Neural cell (in vitro differentiated cells): ENCODE measurements around the gene MACF1. TPM values are rescaled to one million over a fixed set of nuclear protein-coding genes. Genes with fewer than 3 reads are reported as not detected.

ENCODE experiments used
- H2AFZ ChIP-seq: fragments of 200-600, 300-800 bp; sonication (generic), shearing (Covaris generic); 2 replicates; pipeline ENCODE4 v1.6.0; 2014; ENCODE audit warnings: low read depth, mild to moderate bottlenecking, antibody characterized with exemption, low read length, moderate library complexity
- H3F3A ChIP-seq: fragments of 200-600 bp; shearing (Covaris generic); 2 replicates; pipeline ENCODE4 v1.6.1; 2016; ENCODE audit warnings: mild to moderate bottlenecking, moderate library complexity, mixed read lengths, antibody characterized with exemption, low read length; ENCODE audit not compliant: insufficient read depth, poor library complexity, severe bottlenecking
- H3K27ac ChIP-seq: fragments of 200-600, 300-800 bp; sonication (generic), shearing (Covaris generic); 2 replicates; pipeline ENCODE4 v1.5.1; 2014; ENCODE audit warnings: mild to moderate bottlenecking, low read length, moderate library complexity
- H3K27me3 ChIP-seq: fragments of 300-800, 200-600 bp; sonication (generic), shearing (Covaris generic); 2 replicates; pipeline ENCODE4 v1.6.0; 2014; ENCODE audit warnings: mild to moderate bottlenecking, low read depth, low read length, moderate library complexity; ENCODE audit not compliant: insufficient read depth
- H3K36me3 ChIP-seq: fragments of 300-800, 200-600 bp; sonication (generic), shearing (Covaris generic); 2 replicates; pipeline ENCODE4 v1.5.1; 2014; ENCODE audit warnings: mild to moderate bottlenecking, antibody characterized with exemption, low read length, moderate library complexity; ENCODE audit not compliant: insufficient read depth
- H3K4me2 ChIP-seq: fragments of 300-800, 200-600 bp; sonication (generic), shearing (Covaris generic); 2 replicates; pipeline ENCODE4 v1.6.0; 2014; ENCODE audit warnings: mild to moderate bottlenecking, low read length
- H3K4me3 ChIP-seq: fragments of 300-800, 200-600 bp; sonication (generic), shearing (Covaris generic); 2 replicates; pipeline ENCODE4 v1.5.1; 2014; ENCODE audit warnings: mild to moderate bottlenecking, low read length, moderate library complexity
- H3K79me2 ChIP-seq: fragments of 200-600 bp; shearing (Covaris generic); replicated peaks from 2 replicates; pipeline ENCODE4 v1.6.0; 2014; ENCODE audit warnings: mild to moderate bottlenecking, low read length, moderate library complexity; ENCODE audit not compliant: insufficient read depth
- H3K9ac ChIP-seq: fragments of 300-800, 200-600 bp; sonication (generic), shearing (Covaris generic); 2 replicates; pipeline ENCODE4 v1.6.1; 2016; ENCODE audit warnings: mild to moderate bottlenecking, low read length, mixed read lengths
- H3K9me2 ChIP-seq: fragments of 200-600 bp; shearing (Covaris generic); 2 replicates; pipeline ENCODE4 v1.6.1; 2016; ENCODE audit warnings: mild to moderate bottlenecking, low read length, mixed read lengths; ENCODE audit not compliant: insufficient read depth
- H3K9me3 ChIP-seq: fragments of 200-600, 300-800 bp; sonication (generic), shearing (Covaris generic); 2 replicates; pipeline ENCODE4 v1.6.1; 2016; ENCODE audit warnings: mild to moderate bottlenecking, mixed run types, low read length, moderate library complexity, mixed read lengths
- H4K20me1 ChIP-seq: fragments of 200-600 bp; shearing (Covaris generic); 2 replicates; pipeline ENCODE4 v1.6.1; 2016; ENCODE audit warnings: mild to moderate bottlenecking, mixed run types; ENCODE audit not compliant: insufficient read depth
- EP300 ChIP-seq: fragments of 450-650 bp; conservative IDR thresholded peaks from 2 replicates; pipeline ENCODE4 v1.6.1; 2014; ENCODE audit warnings: antibody characterized with exemption, mild to moderate bottlenecking, moderate library complexity; ENCODE audit not compliant: poor library complexity, severe bottlenecking
- EZH2 ChIP-seq: fragments of 200-600, 300-800 bp; shearing (Covaris generic), sonication (generic); IDR thresholded peaks from 2 replicates; pipeline ENCODE4 v1.6.1; 2014; ENCODE audit warnings: antibody characterized with exemption, low read length, borderline replicate concordance, mild to moderate bottlenecking; ENCODE audit not compliant: insufficient read depth, poor library complexity, severe bottlenecking
- MXI1 ChIP-seq: fragments of 450-650 bp; conservative IDR thresholded peaks from 2 replicates; pipeline ENCODE4 v1.6.1; 2014; ENCODE audit warnings: antibody characterized with exemption, mild to moderate bottlenecking; ENCODE audit not compliant: poor library complexity, severe bottlenecking
- POLR2AphosphoS5 ChIP-seq: IDR thresholded peaks from 2 replicates; pipeline ENCODE4 v1.6.1; 2012
- RAD21 ChIP-seq: fragments of 450-650 bp; conservative IDR thresholded peaks from 2 replicates; pipeline ENCODE4 v1.6.1; 2014; ENCODE audit warnings: antibody characterized with exemption, mild to moderate bottlenecking, moderate library complexity
- SMC3 ChIP-seq: fragments of 450-650 bp; conservative IDR thresholded peaks from 2 replicates; pipeline ENCODE4 v1.6.1; 2014; ENCODE audit warnings: antibody characterized with exemption, mild to moderate bottlenecking, moderate library complexity; ENCODE audit not compliant: poor library complexity
- TAF1 ChIP-seq: IDR thresholded peaks from 2 replicates; pipeline ENCODE4 v1.6.1; 2012; ENCODE audit warnings: low read depth
- polyA plus RNA-seq: library from polyadenylated mRNA; depleted of rRNA; stranded (reverse); fragments of >200 nt; gene quantifications from 2 replicates; pipeline ENCODE4 v1.2.3, GENCODE V29; 2014
- TF ChIP-seq, protein P1 (sequence below): fragments of 450-650 bp; IDR thresholded peaks from 2 replicates; pipeline ENCODE4 v1.5.1; 2014; ENCODE audit warnings: antibody characterized with exemption, mild to moderate bottlenecking, moderate library complexity; ENCODE audit not compliant: poor library complexity, severe bottlenecking
- TF ChIP-seq, protein P2 (sequence below): IDR thresholded peaks from 2 replicates; pipeline ENCODE4 v1.6.1; 2012; ENCODE audit warnings: borderline replicate concordance

Gene MACF1
- polyA plus RNA-seq, 1 donor from 2014 or later: 176 TPM

DNA sequence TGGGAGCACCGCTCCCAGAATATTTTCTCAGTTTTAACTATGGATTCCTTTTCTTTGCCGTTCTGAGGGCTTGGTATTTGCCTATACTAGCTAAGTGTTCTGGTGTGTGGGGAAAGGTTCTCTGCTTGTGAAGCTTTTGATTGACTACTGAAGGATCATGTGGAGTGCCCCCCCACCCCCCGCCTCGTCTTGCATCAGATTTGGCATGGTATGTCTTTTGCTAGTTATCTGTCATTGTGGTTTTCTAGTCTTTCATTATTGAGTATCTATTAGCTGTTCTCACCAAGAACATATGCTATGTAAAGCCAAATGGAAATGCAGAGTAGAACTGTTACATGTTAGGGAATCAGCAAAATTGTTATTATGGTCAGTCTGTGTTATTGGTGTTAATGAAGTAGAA, 58.3 kb downstream of the MACF1 start:
- Histone ChIP-seq H3K36me3 (peaks cover 2% of the 10 kb centered on the region), H2AFZ (no peak overlapping the region), H3K9ac (no peak overlapping the region), H3K4me2 (peak overlapping the region; percentile 13), H3F3A (no peaks in the 10 kb centered on the region), H3K79me2 (peaks cover 26% of the 10 kb centered on the region), H3K4me3 (no peak overlapping the region), H3K27me3 (no peaks in the 10 kb centered on the region), H3K9me3 (no peaks in the 10 kb centered on the region), H4K20me1 (no peaks in the 10 kb centered on the region), H3K9me2 (no peaks in the 10 kb centered on the region), H3K27ac (no peak overlapping the region)
- TF ChIP-seq POLR2AphosphoS5: no peak
- TF ChIP-seq, protein P1, sequence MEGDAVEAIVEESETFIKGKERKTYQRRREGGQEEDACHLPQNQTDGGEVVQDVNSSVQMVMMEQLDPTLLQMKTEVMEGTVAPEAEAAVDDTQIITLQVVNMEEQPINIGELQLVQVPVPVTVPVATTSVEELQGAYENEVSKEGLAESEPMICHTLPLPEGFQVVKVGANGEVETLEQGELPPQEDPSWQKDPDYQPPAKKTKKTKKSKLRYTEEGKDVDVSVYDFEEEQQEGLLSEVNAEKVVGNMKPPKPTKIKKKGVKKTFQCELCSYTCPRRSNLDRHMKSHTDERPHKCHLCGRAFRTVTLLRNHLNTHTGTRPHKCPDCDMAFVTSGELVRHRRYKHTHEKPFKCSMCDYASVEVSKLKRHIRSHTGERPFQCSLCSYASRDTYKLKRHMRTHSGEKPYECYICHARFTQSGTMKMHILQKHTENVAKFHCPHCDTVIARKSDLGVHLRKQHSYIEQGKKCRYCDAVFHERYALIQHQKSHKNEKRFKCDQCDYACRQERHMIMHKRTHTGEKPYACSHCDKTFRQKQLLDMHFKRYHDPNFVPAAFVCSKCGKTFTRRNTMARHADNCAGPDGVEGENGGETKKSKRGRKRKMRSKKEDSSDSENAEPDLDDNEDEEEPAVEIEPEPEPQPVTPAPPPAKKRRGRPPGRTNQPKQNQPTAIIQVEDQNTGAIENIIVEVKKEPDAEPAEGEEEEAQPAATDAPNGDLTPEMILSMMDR: no peak

DNA sequence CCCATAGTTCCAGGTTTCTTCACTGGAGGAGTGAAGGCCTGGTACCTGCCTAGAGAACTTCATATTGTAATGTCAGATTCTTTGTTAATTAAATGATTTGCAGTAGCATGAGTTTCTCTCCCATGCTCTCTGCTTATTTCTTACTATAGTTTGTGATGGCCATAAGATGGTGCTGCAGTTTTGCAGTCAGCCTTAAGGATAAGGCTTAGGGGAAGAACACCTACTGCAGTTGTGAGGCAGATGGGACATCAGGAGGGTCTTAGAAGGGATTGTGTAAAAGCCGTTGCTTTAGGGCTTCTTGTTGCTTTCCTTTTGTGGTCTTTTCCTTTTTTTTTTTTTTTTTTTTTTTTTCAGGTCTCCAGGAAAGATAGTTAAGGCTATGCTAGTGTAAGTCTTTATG, 61.8 kb downstream of the MACF1 start:
- Histone ChIP-seq H3K36me3 (no peaks in the 10 kb centered on the region), H3K4me3 (no peak overlapping the region), H4K20me1 (no peaks in the 10 kb centered on the region), H3K9ac (no peak overlapping the region), H3K27ac (no peak overlapping the region), H3K27me3 (no peaks in the 10 kb centered on the region), H3F3A (no peaks in the 10 kb centered on the region), H3K9me3 (no peaks in the 10 kb centered on the region), H3K4me2 (no peak overlapping the region), H2AFZ (no peak overlapping the region), H3K79me2 (peaks cover 38% of the 10 kb centered on the region), H3K9me2 (no peaks in the 10 kb centered on the region)
- TF ChIP-seq POLR2AphosphoS5: no peak
- no peak for TF ChIP-seq EZH2
- no peak for TF ChIP-seq EP300
- TF ChIP-seq SMC3: no peak
- TF ChIP-seq, protein P1: no peak
- no peak for TF ChIP-seq RAD21
- no peak for TF ChIP-seq TAF1
- TF ChIP-seq MXI1: no peak
- TF ChIP-seq, protein P2, sequence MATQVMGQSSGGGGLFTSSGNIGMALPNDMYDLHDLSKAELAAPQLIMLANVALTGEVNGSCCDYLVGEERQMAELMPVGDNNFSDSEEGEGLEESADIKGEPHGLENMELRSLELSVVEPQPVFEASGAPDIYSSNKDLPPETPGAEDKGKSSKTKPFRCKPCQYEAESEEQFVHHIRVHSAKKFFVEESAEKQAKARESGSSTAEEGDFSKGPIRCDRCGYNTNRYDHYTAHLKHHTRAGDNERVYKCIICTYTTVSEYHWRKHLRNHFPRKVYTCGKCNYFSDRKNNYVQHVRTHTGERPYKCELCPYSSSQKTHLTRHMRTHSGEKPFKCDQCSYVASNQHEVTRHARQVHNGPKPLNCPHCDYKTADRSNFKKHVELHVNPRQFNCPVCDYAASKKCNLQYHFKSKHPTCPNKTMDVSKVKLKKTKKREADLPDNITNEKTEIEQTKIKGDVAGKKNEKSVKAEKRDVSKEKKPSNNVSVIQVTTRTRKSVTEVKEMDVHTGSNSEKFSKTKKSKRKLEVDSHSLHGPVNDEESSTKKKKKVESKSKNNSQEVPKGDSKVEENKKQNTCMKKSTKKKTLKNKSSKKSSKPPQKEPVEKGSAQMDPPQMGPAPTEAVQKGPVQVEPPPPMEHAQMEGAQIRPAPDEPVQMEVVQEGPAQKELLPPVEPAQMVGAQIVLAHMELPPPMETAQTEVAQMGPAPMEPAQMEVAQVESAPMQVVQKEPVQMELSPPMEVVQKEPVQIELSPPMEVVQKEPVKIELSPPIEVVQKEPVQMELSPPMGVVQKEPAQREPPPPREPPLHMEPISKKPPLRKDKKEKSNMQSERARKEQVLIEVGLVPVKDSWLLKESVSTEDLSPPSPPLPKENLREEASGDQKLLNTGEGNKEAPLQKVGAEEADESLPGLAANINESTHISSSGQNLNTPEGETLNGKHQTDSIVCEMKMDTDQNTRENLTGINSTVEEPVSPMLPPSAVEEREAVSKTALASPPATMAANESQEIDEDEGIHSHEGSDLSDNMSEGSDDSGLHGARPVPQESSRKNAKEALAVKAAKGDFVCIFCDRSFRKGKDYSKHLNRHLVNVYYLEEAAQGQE: no peak
